CD4-positive, alpha-beta memory T cell (primary cell): ENCODE results near the gene SMIM28. TPM values are rescaled to one million over a fixed set of nuclear protein-coding genes. Genes with fewer than 3 reads are reported as not detected.

ENCODE experiments used
- CTCF ChIA-PET: fragments of 350-600 bp; sonication (Branson Sonifier 250); formaldehyde crosslinking; loops from one replicate; lab custom pipeline; 2021; ENCODE audit warnings: inconsistent platforms; ENCODE audit not compliant: partially characterized antibody; lab: Charles Lee
- POLR2A ChIA-PET: fragments of 350-600 bp; sonication (Branson Sonifier 250); formaldehyde crosslinking; loops from one replicate; lab custom pipeline; 2021; ENCODE audit not compliant: partially characterized antibody; lab: Charles Lee
- DNase-seq, 5 donors: peaks; one replicate each; pipeline versions ENCODE4 v3.0.0 to v3.0.0-alpha.2; 2020 to 2022; ENCODE audit warnings: mixed read lengths in 1 of 5
- H3K27ac ChIP-seq: one replicate; pipeline ENCODE4 v1.7.0; 2013; ENCODE audit warnings: low read depth, low read length
- H3K27me3 ChIP-seq: 2 replicates; pipeline ENCODE4 v1.7.0; 2013; ENCODE audit warnings: mild to moderate bottlenecking, low read length, moderate library complexity; ENCODE audit not compliant: insufficient read depth
- H3K36me3 ChIP-seq: 2 replicates; pipeline ENCODE4 v1.7.0; 2013; ENCODE audit warnings: mild to moderate bottlenecking, low read length, moderate library complexity; ENCODE audit not compliant: insufficient read depth
- H3K4me1 ChIP-seq: 2 replicates; pipeline ENCODE4 v1.7.0; 2013; ENCODE audit warnings: mild to moderate bottlenecking, low read length, moderate library complexity; ENCODE audit not compliant: insufficient read depth
- H3K4me3 ChIP-seq, 2 donors: one replicate each; pipeline ENCODE4 v1.7.0; 2013; ENCODE audit warnings: low read length in 2 of 2, mild to moderate bottlenecking in 1 of 2
- H3K9me3 ChIP-seq, 2 donors: one replicate each; pipeline ENCODE4 v1.7.0; 2013; ENCODE audit warnings: low read length in 2 of 2, control low read depth in 1 of 2; ENCODE audit not compliant: control insufficient read depth in 1 of 2
- H3K27ac Mint-ChIP-seq, 7 donors: one replicate each; pipeline ENCODE4 v1.8.0; 2020 to 2021; ENCODE audit warnings: mixed read lengths in 7 of 7, mild to moderate bottlenecking in 6 of 7, inconsistent platforms in 3 of 7, moderate library complexity in 3 of 7
- H3K27me3 Mint-ChIP-seq, 2 donors: one replicate each; pipeline ENCODE4 v1.8.0; 2020 to 2021; ENCODE audit warnings: mixed read lengths in 2 of 2
- H3K36me3 Mint-ChIP-seq, 2 donors: one replicate each; pipeline ENCODE4 v1.8.0; 2020 to 2021; ENCODE audit warnings: mixed read lengths in 2 of 2, inconsistent platforms in 1 of 2, mild to moderate bottlenecking in 1 of 2
- H3K4me1 Mint-ChIP-seq, 4 donors: one replicate each; pipeline ENCODE4 v1.8.0; 2020 to 2021; ENCODE audit warnings: mixed read lengths in 4 of 4, mild to moderate bottlenecking in 1 of 4
- H3K4me3 Mint-ChIP-seq, 8 donors: one replicate each; pipeline ENCODE4 v1.8.0; 2020 to 2021; ENCODE audit warnings: mixed read lengths in 8 of 8, mild to moderate bottlenecking in 7 of 8, moderate library complexity in 6 of 8, inconsistent platforms in 3 of 8
- H3K9me3 Mint-ChIP-seq, 8 donors: one replicate each; pipeline ENCODE4 v1.8.0; 2020 to 2021; ENCODE audit warnings: mixed read lengths in 8 of 8, mild to moderate bottlenecking in 5 of 8, inconsistent platforms in 3 of 8, moderate library complexity in 1 of 8
- intact Hi-C: fragments of 100-400 bp; cut with micrococcal nuclease; formaldehyde crosslinking; loops from one replicate; pipeline ENCODE4 v1.15.1; 2023
- polyA plus RNA-seq, 2 donors: library from polyadenylated mRNA; unstranded; fragments of 300-500 nt; fragmentation: Illumina TruSeq; gene quantifications; one replicate each; pipeline ENCODE4 v1.2.3, GENCODE V29; 2021
- total RNA-seq, 2 experiments: library from RNA; stranded (reverse); gene quantifications; one replicate each; pipeline ENCODE4 v1.2.3, GENCODE V29; 2021

The SMIM28 gene
- total and polyA plus RNA-seq, 4 experiments from 2014 or later: not detected

GRCh38 chr6:138404666-138405337, 27.1 kb downstream of the SMIM28 start:
- peaks cover 35% of the 10 kb centered on the region for H3K36me3 ChIP-seq
- peaks cover 21 to 46% of the 10 kb centered on the region in 2 donors for H3K36me3 Mint-ChIP-seq
- H3K27ac Mint-ChIP-seq: peak overlapping the region; percentile 84 to 92 (median 88)
- ChIA-PET CTCF (interaction anchor here (1.0 to 3.6 kb wide), 11 partner anchors 10 to 289 kb away, joined by 3 to 17 read pairs (median 4); no protein-coding TSS in a partner anchor), POLR2A (interaction anchor here (0.8 to 3.3 kb wide), 6 partner anchors 10 to 369 kb away, joined by 3 to 30 read pairs (median 6); partner anchors contain the start of genes CCDC28A and SMIM28)
- no peaks in the 10 kb centered on the region for H3K9me3 ChIP-seq
- peak in 4 of 5 donors; percentile 24 to 64 (median 42) for DNase-seq
- peaks cover 22% of the 10 kb centered on the region for H3K4me1 ChIP-seq
- H3K4me3 Mint-ChIP-seq: peak overlapping the region; percentile 84 to 90 (median 88)
- no peaks in the 10 kb centered on the region for H3K27me3 ChIP-seq
- H3K27me3 Mint-ChIP-seq: no peaks in the 10 kb centered on the region
- H3K4me1 Mint-ChIP-seq: peaks cover 19 to 36% (median 31%) of the 10 kb centered on the region in 4 donors
- H3K9me3 Mint-ChIP-seq: no peaks in the 10 kb centered on the region
- peak overlapping the region; percentile 2 to 73 for H3K4me3 ChIP-seq
- peak overlapping the region; percentile 72 for H3K27ac ChIP-seq
- intact Hi-C loops: loop anchor here (1.0 to 10.0 kb wide), 8 partner anchors 32 to 970 kb away; partner anchors contain the start of genes CCDC28A and CITED2

GRCh38 chr6:138405816-138406413, 28.2 kb downstream of the SMIM28 start:
- intact Hi-C loops: loop anchor here (2.0 to 10.0 kb wide), 5 partner anchors 51 to 969 kb away; partner anchors contain the start of gene CITED2
- H3K36me3 ChIP-seq: peaks cover 42% of the 10 kb centered on the region
- H3K27ac Mint-ChIP-seq: peak overlapping the region in 5 of 7 donors; percentile 5 to 86 (median 49)
- no peak for DNase-seq
- peaks cover 28 to 56% of the 10 kb centered on the region in 2 donors for H3K36me3 Mint-ChIP-seq
- H3K27me3 ChIP-seq: no peaks in the 10 kb centered on the region
- H3K4me3 ChIP-seq: no peak overlapping the region
- peaks cover 22 to 40% (median 35%) of the 10 kb centered on the region in 4 donors for H3K4me1 Mint-ChIP-seq
- no peaks in the 10 kb centered on the region for H3K27me3 Mint-ChIP-seq
- H3K27ac ChIP-seq: no peak overlapping the region
- ChIA-PET POLR2A (interaction anchor here (0.6 to 3.3 kb wide), 2 partner anchors 50 to 112 kb away, joined by 5 to 30 read pairs; no protein-coding TSS in a partner anchor), CTCF (interaction anchor here (1.4 to 3.6 kb wide), 5 partner anchors 9 to 290 kb away, joined by 3 to 17 read pairs (median 7); no protein-coding TSS in a partner anchor)
- no peaks in the 10 kb centered on the region for H3K9me3 ChIP-seq
- H3K4me1 ChIP-seq: peaks cover 22% of the 10 kb centered on the region
- peak overlapping the region; percentile 0 to 90 (median 38) for H3K4me3 Mint-ChIP-seq
- H3K9me3 Mint-ChIP-seq: no peaks in the 10 kb centered on the region

GRCh38 chr6:138406443-138406842, 28.7 kb downstream of the SMIM28 start:
- Mint-ChIP-seq H3K9me3 (no peaks in the 10 kb centered on the region), H3K27me3 (no peaks in the 10 kb centered on the region), H3K27ac (peak overlapping the region in 5 of 7 donors; percentile 5 to 77 (median 34)), H3K4me1 (peaks cover 25 to 46% (median 38%) of the 10 kb centered on the region in 4 donors), H3K4me3 (peak overlapping the region in 3 of 8 donors; percentile 4 to 66 (median 7)), H3K36me3 (peaks cover 33 to 61% of the 10 kb centered on the region in 2 donors)
- intact Hi-C loops: loop anchor here (10.0 kb wide), 2 partner anchors 122 to 702 kb away; no protein-coding TSS in a partner anchor
- CTCF ChIA-PET: interaction anchor here (1.4 to 2.1 kb wide), 2 partner anchors 21 to 34 kb away, joined by 4 to 7 read pairs; no protein-coding TSS in a partner anchor
- no peak overlapping the region for H3K27ac ChIP-seq
- DNase-seq: no peak
- H3K4me3 ChIP-seq: no peak overlapping the region
- no peaks in the 10 kb centered on the region for H3K27me3 ChIP-seq
- POLR2A ChIA-PET: no interaction called here
- H3K4me1 ChIP-seq: peaks cover 22% of the 10 kb centered on the region
- peaks cover 46% of the 10 kb centered on the region for H3K36me3 ChIP-seq
- H3K9me3 ChIP-seq: no peaks in the 10 kb centered on the region

- Histone ChIP-seq H3K27me3 (no peaks in the 10 kb centered on the region), H3K27ac (no peak overlapping the region), H3K36me3 (peaks cover 59% of the 10 kb centered on the region), H3K4me3 (no peak overlapping the region), H3K9me3 (no peaks in the 10 kb centered on the region), H3K4me1 (peaks cover 10% of the 10 kb centered on the region)
- Mint-ChIP-seq H3K27me3 (no peaks in the 10 kb centered on the region), H3K4me3 (no peak overlapping the region), H3K27ac (peak overlapping the region in 2 of 7 donors; percentile 1 to 4), H3K4me1 (peaks cover 20 to 40% (median 28%) of the 10 kb centered on the region in 4 donors), H3K9me3 (no peaks in the 10 kb centered on the region), H3K36me3 (peaks cover 56 to 86% of the 10 kb centered on the region in 2 donors)
- intact Hi-C loops: no loop called here
- POLR2A ChIA-PET: no interaction called here
- DNase-seq: no peak
- CTCF ChIA-PET: interaction anchor here (1.3 kb wide), 1 partner anchor 294 kb away, joined by 3 read pairs; no protein-coding TSS in a partner anchor
Measured at GRCh38 chr6:138410048-138410735, 32.5 kb downstream of the SMIM28 start.

- H3K36me3 Mint-ChIP-seq: peaks cover 63 to 82% of the 10 kb centered on the region in 2 donors
Measured at GRCh38 chr6:138410972-138411880, 33.5 kb downstream of the SMIM28 start.

GRCh38 chr6:138415125-138415524, 37.4 kb downstream of the SMIM28 start:
- Histone ChIP-seq H3K36me3 (peaks cover 26% of the 10 kb centered on the region), H3K4me1 (no peaks in the 10 kb centered on the region), H3K9me3 (no peaks in the 10 kb centered on the region), H3K4me3 (no peak overlapping the region), H3K27me3 (no peaks in the 10 kb centered on the region), H3K27ac (no peak overlapping the region)
- intact Hi-C loops: no loop called here
- ChIA-PET POLR2A (interaction anchor here (1.6 to 2.6 kb wide), 2 partner anchors 8 to 11 kb away, joined by 3 to 10 read pairs; partner anchors contain the start of gene HEBP2), CTCF (interaction anchor here (1.0 kb wide), 1 partner anchor 10 kb away, joined by 3 read pairs; no protein-coding TSS in a partner anchor)
- H3K27me3 Mint-ChIP-seq: no peaks in the 10 kb centered on the region
- no peak for DNase-seq
- H3K27ac Mint-ChIP-seq: no peak overlapping the region
- H3K4me1 Mint-ChIP-seq: peaks cover 3 to 8% (median 5%) of the 10 kb centered on the region in 4 donors
- H3K36me3 Mint-ChIP-seq: peaks cover 70 to 78% of the 10 kb centered on the region in 2 donors
- H3K4me3 Mint-ChIP-seq: no peak overlapping the region
- peaks cover 0 to 3% (median 0%) of the 10 kb centered on the region in 8 donors for H3K9me3 Mint-ChIP-seq

More at GRCh38 chr6:138410972-138411880, 33.5 kb downstream of the SMIM28 start:
- no peaks in the 10 kb centered on the region for H3K27me3 ChIP-seq
- no peak overlapping the region for H3K27ac ChIP-seq
- no peaks in the 10 kb centered on the region for H3K9me3 ChIP-seq
- Mint-ChIP-seq H3K4me3 (no peak overlapping the region), H3K4me1 (peaks cover 14 to 30% (median 24%) of the 10 kb centered on the region in 4 donors), H3K27ac (peak overlapping the region; percentile 3 to 80 (median 33)), H3K27me3 (no peaks in the 10 kb centered on the region), H3K9me3 (no peaks in the 10 kb centered on the region)
- intact Hi-C loops: no loop called here
- no peaks in the 10 kb centered on the region for H3K4me1 ChIP-seq
- no peak for DNase-seq
- H3K4me3 ChIP-seq: no peak overlapping the region
- peaks cover 52% of the 10 kb centered on the region for H3K36me3 ChIP-seq
- ChIA-PET CTCF (no interaction called here), POLR2A (no interaction called here)
